NCI-H526 treated with DMSO at 0.1 percent for 48 hours (cell line): Measurements from ENCODE around the gene MBD6.
"Not testable (repeated sequence)": the region's sequence is repeated elsewhere in the genome, so short reads cannot be mapped to it uniquely, and the experiment has no call there.

Experiments used
- DNase-seq: peaks from one replicate; lab custom pipeline; 2025; lab: John Stamatoyannopoulos, UW

MBD6 gene

GRCh38 chr12:57515408-57515933, 7.2 kb upstream of the MBD6 start:
- DNase-seq: no peak

- no peak for DNase-seq
Observed at GRCh38 chr12:57515934-57516541, 6.6 kb upstream of the MBD6 start.

- DNase-seq: no peak
Observed at GRCh38 chr12:57516617-57517153, 5.9 kb upstream of the MBD6 start.

GRCh38 chr12:57517187-57517586, 5.4 kb upstream of the MBD6 start:
- no peak for DNase-seq

GRCh38 chr12:57517718-57518117, 4.9 kb upstream of the MBD6 start:
- DNase-seq: not testable (repeated sequence)

GRCh38 chr12:57518176-57518919, 4.3 kb upstream of the MBD6 start:
- DNase-seq: no peak

- no peak for DNase-seq
Observed at GRCh38 chr12:57518920-57519795, 3.5 kb upstream of the MBD6 start.

GRCh38 chr12:57519796-57520052, 2.9 kb upstream of the MBD6 start:
- DNase-seq: no peak

GRCh38 chr12:57520053-57520818, 2.4 kb upstream of the MBD6 start, which contains the start of gene DDIT3:
Gene DDIT3, minus strand, starts transcription at chr12:57520514. Its CDS starts 3,108 bp downstream, at chr12:57517406.
- DNase-seq: peak; percentile 97

- DNase-seq: peak; percentile 23
Observed at GRCh38 chr12:57521525-57522010, 1.1 kb upstream of the MBD6 start.

GRCh38 chr12:57522887-57523705, 472 bp downstream of the MBD6 start:
- DNase-seq: no peak

- no peak for DNase-seq
Observed at GRCh38 chr12:57523706-57524614, 1.3 kb downstream of the MBD6 start.

- DNase-seq: no peak
Observed at GRCh38 chr12:57524814-57525614, 2.4 kb downstream of the MBD6 start.

GRCh38 chr12:57525615-57526383, 3.2 kb downstream of the MBD6 start:
- no peak for DNase-seq

GRCh38 chr12:57526477-57527126, 4.0 kb downstream of the MBD6 start:
- DNase-seq: no peak

- no peak for DNase-seq
Observed at GRCh38 chr12:57527184-57527583, 4.6 kb downstream of the MBD6 start.

- DNase-seq: no peak
Observed at GRCh38 chr12:57528176-57528575, 5.6 kb downstream of the MBD6 start.
